Tibial nerve (tissue), 4 donors: Measurements from ENCODE around the gene ZBTB8B. TPM values are rescaled to one million over a fixed set of nuclear protein-coding genes. Genes with fewer than 3 reads are reported as not detected.
"Not testable (repeated sequence)": the region's sequence is repeated elsewhere in the genome, so short reads cannot be mapped to it uniquely, and the experiment has no call there.

Experiments
- DNase-seq, 2 donors: peaks; one replicate each; pipeline ENCODE4 v3.0.0-alpha.2; 2019; ENCODE audit warnings: low spot score in 2 of 2
- H3K27ac ChIP-seq, 4 donors: fragments of 200-600 bp; sonication (generic) in 3 of 4; one replicate each; pipeline ENCODE4 v1.5.1; 2017 to 2019; ENCODE audit warnings: mild to moderate bottlenecking in 1 of 4
- H3K27me3 ChIP-seq, 2 donors: fragments of 200-600 bp; sonication (generic) in 1 of 2; one replicate each; pipeline versions ENCODE4 v1.5.1 to v1.6.0; 2017 to 2019
- H3K36me3 ChIP-seq, 3 donors: fragments of 200-600 bp; sonication (generic); one replicate each; pipeline ENCODE4 v1.5.1; 2018 to 2019
- H3K4me1 ChIP-seq, 4 donors: fragments of 200-600 bp; sonication (generic) in 3 of 4; one replicate each; pipeline ENCODE4 v1.5.1; 2017 to 2019
- H3K4me3 ChIP-seq, 4 donors: fragments of 200-600 bp; sonication (generic) in 3 of 4; one replicate each; pipeline ENCODE4 v1.5.1; 2017 to 2019; ENCODE audit warnings: mild to moderate bottlenecking in 1 of 4, moderate library complexity in 1 of 4
- H3K9me3 ChIP-seq, 4 donors: fragments of 200-600 bp; sonication (generic) in 3 of 4; one replicate each; pipeline ENCODE4 v1.5.1; 2017 to 2019
- CTCF ChIP-seq, 5 experiments: fragments of 200-600 bp in 3 of 5; fragments of 450-650 bp in 2 of 5; sonication (generic) in 3 of 5; IDR thresholded peaks; one replicate each; pipeline ENCODE4 v1.5.1; 2016 to 2019; ENCODE audit warnings: antibody characterized with exemption in 5 of 5, mild to moderate bottlenecking in 3 of 5, moderate library complexity in 2 of 5
- EP300 ChIP-seq, 2 donors: sonication (generic); formaldehyde crosslinking; IDR thresholded peaks; one replicate each; pipeline ENCODE4 v1.6.1; 2017; ENCODE audit warnings: antibody characterized with exemption in 2 of 2, mild to moderate bottlenecking in 1 of 2
- POLR2A ChIP-seq, 2 donors: fragments of 450-650 bp; IDR thresholded peaks; one replicate each; pipeline ENCODE4 v1.6.1; 2017; ENCODE audit warnings: antibody characterized with exemption in 2 of 2, mild to moderate bottlenecking in 2 of 2, moderate library complexity in 2 of 2
- WGBS, 2 donors: methylation state at CpG; one replicate each; pipeline ENCODE4 v1.1.5; 2018; 5-methylcytosine and 5-hydroxymethylcytosine counted together
- total RNA-seq, 4 donors: library from RNA; depleted of rRNA; stranded (reverse); fragments of >200 nt; gene quantifications; one replicate each; pipeline ENCODE4 v1.1.0, GENCODE V29; 2016

The ZBTB8B gene
- total RNA-seq, 4 donors from 2014 or later: 0.21 TPM; not detected in 3

- Histone ChIP-seq H3K4me3 (no peak overlapping the region), H3K9me3 (peaks cover 0 to 26% (median 0%) of the 10 kb centered on the region in 4 donors), H3K27me3 (no peaks in the 10 kb centered on the region), H3K27ac (no peak overlapping the region), H3K4me1 (no peaks in the 10 kb centered on the region), H3K36me3 (no peaks in the 10 kb centered on the region)
- no peak for DNase-seq
- no peak for TF ChIP-seq POLR2A (IDR thresholded peaks at IDR 0.05)
- TF ChIP-seq CTCF (IDR thresholded peaks at IDR 0.05): no peak
- TF ChIP-seq EP300 (IDR thresholded peaks at IDR 0.05): no peak
- WGBS, 2 donors: 33 to 52% methylated on average over 1 of the region's 1 CpG
Measured at GRCh38 chr1:32454726-32455125, 10.1 kb upstream of the ZBTB8B start.

- Histone ChIP-seq H3K27me3 (no peaks in the 10 kb centered on the region), H3K4me1 (no peaks in the 10 kb centered on the region), H3K36me3 (no peaks in the 10 kb centered on the region), H3K4me3 (no peak overlapping the region), H3K27ac (no peak overlapping the region), H3K9me3 (peaks cover 0 to 23% (median 0%) of the 10 kb centered on the region in 4 donors)
- DNase-seq: no peak
- TF ChIP-seq CTCF (IDR thresholded peaks at IDR 0.05): no peak
- TF ChIP-seq EP300 (IDR thresholded peaks at IDR 0.05): no peak
- TF ChIP-seq POLR2A (IDR thresholded peaks at IDR 0.05): no peak
- 74 to 91% methylated on average over 2 of the region's 2 CpGs for WGBS, 2 donors
Measured at GRCh38 chr1:32455958-32456357, 8.9 kb upstream of the ZBTB8B start.

- H3K9me3 ChIP-seq: peaks cover 0 to 23% (median 0%) of the 10 kb centered on the region in 4 donors
- not testable (repeated sequence) for H3K4me3 ChIP-seq, DNase-seq, H3K4me1 ChIP-seq, H3K27ac ChIP-seq, H3K27me3 ChIP-seq, H3K36me3 ChIP-seq
- WGBS, 2 donors: 92% methylated on average over 5 of the region's 5 CpGs
Measured at GRCh38 chr1:32458798-32459197, 6.1 kb upstream of the ZBTB8B start.

- 86 to 92% methylated on average over 2 of the region's 2 CpGs for WGBS, 2 donors
- H3K27me3 ChIP-seq: peaks cover 0 to 43% of the 10 kb centered on the region in 2 donors
- H3K27ac ChIP-seq, H3K4me3 ChIP-seq, H3K36me3 ChIP-seq, DNase-seq: not testable (repeated sequence)
- peaks cover 0 to 17% (median 11%) of the 10 kb centered on the region in 4 donors for H3K4me1 ChIP-seq
- peaks cover 0 to 21% (median 0%) of the 10 kb centered on the region in 4 donors for H3K9me3 ChIP-seq
Measured at GRCh38 chr1:32462977-32463376, 1.9 kb upstream of the ZBTB8B start.

- Histone ChIP-seq H3K36me3 (no peaks in the 10 kb centered on the region), H3K9me3 (peaks cover 0 to 8% (median 0%) of the 10 kb centered on the region in 4 donors), H3K27me3 (peaks cover 0 to 52% of the 10 kb centered on the region in 2 donors), H3K4me1 (peaks cover 0 to 17% (median 11%) of the 10 kb centered on the region in 4 donors), H3K27ac (no peak overlapping the region), H3K4me3 (peak overlapping the region; percentile 25 to 55 (median 39))
- WGBS, 2 donors: 6 to 7% methylated on average over 19 of the region's 19 CpGs
- DNase-seq: no peak
- TF ChIP-seq POLR2A (IDR thresholded peaks at IDR 0.05): no peak
- TF ChIP-seq EP300 (IDR thresholded peaks at IDR 0.05): no peak
- no peak for TF ChIP-seq CTCF (IDR thresholded peaks at IDR 0.05)
Measured at GRCh38 chr1:32464191-32464715, 619 bp upstream of the ZBTB8B start.

- no peaks in the 10 kb centered on the region for H3K36me3 ChIP-seq
- peaks cover 0 to 52% of the 10 kb centered on the region in 2 donors for H3K27me3 ChIP-seq
- peak overlapping the region in 1 of 4 donors; percentile 55 for H3K4me3 ChIP-seq
- no peak overlapping the region for H3K27ac ChIP-seq
- H3K4me1 ChIP-seq: peaks cover 0 to 17% (median 11%) of the 10 kb centered on the region in 4 donors
- WGBS, 2 donors: 32 to 41% methylated on average over 11 of the region's 11 CpGs
- TF ChIP-seq CTCF (IDR thresholded peaks at IDR 0.05): no peak
- TF ChIP-seq EP300 (IDR thresholded peaks at IDR 0.05): no peak
- no peak for TF ChIP-seq POLR2A (IDR thresholded peaks at IDR 0.05)
- H3K9me3 ChIP-seq: no peaks in the 10 kb centered on the region
- DNase-seq: no peak
Measured at GRCh38 chr1:32465578-32465933, 684 bp downstream of the ZBTB8B start.
